ENCODE results near the gene SMU1. TPM values are rescaled to one million over a fixed set of nuclear protein-coding genes. Genes with fewer than 3 reads are reported as not detected.
A peak's percentile ranks its signal among the peaks of the same experiment; 100 is the strongest.

SMU1 gene
- total and polyA plus RNA-seq, 2 of the 13 experiments (the other 11 are each of a cell fraction or from before 2014, with no cell fraction given): 12.9 to 36.6 TPM

GRCh38 chr9:33048054-33048465 lies 28.4 kb downstream of the SMU1 start (continued):
- TF ChIP-seq ZNF333 (CRISPR knock-in tag; IDR thresholded peaks at IDR 0.05; ENCODE audit: borderline replicate concordance) (no peak), FOXA3 (CRISPR knock-in tag; IDR thresholded peaks at IDR 0.05) (peak; percentile 68), GMEB1 (CRISPR knock-in tag; IDR thresholded peaks at IDR 0.05; ENCODE audit: borderline replicate concordance) (no peak), KDM1A (CRISPR knock-in tag; IDR thresholded peaks at IDR 0.05) (no peak), ELF4 (CRISPR knock-in tag; IDR thresholded peaks at IDR 0.05; ENCODE audit: borderline replicate concordance) (no peak), ZMYM2 (CRISPR knock-in tag; IDR thresholded peaks at IDR 0.05) (no peak), ELK4 (CRISPR knock-in tag; IDR thresholded peaks at IDR 0.05; ENCODE audit: borderline replicate concordance) (no peak), ZNF34 (CRISPR knock-in tag; IDR thresholded peaks at IDR 0.05; ENCODE audit: borderline replicate concordance) (no peak), NFATC3 (CRISPR knock-in tag; IDR thresholded peaks at IDR 0.05) (no peak), CAMTA2 (CRISPR knock-in tag; IDR thresholded peaks at IDR 0.05; ENCODE audit: borderline replicate concordance) (no peak), SMC3 (IDR thresholded peaks at IDR 0.05; ENCODE audit: low read length) (no peak), SMAD3 (CRISPR knock-in tag; IDR thresholded peaks at IDR 0.05) (peak; percentile 44; the same call in 1 of the 2 replicates), MAFG (CRISPR knock-in tag; IDR thresholded peaks at IDR 0.05) (no peak), ZNF569 (CRISPR knock-in tag; IDR thresholded peaks at IDR 0.05; ENCODE audit: borderline replicate concordance) (no peak), ZMAT3 (CRISPR knock-in tag; conservative IDR thresholded peaks at IDR 0.05) (no peak), MBD4 (IDR thresholded peaks at IDR 0.05; ENCODE audit: borderline replicate concordance, low read length) (0 out of 2 replicates have a peak, but pooled peaks have one; percentile 35), NR2C2 (CRISPR knock-in tag; IDR thresholded peaks at IDR 0.05; ENCODE audit: borderline replicate concordance) (no peak), ZC3H13 (CRISPR knock-in tag; IDR thresholded peaks at IDR 0.05) (no peak), ZBTB40 (IDR thresholded peaks at IDR 0.05) (no peak), ZBTB40 (CRISPR knock-in tag; IDR thresholded peaks at IDR 0.05) (no peak)
